G401 (cell line): ENCODE data around the gene GRM3. TPM values are rescaled to one million over a fixed set of nuclear protein-coding genes. Genes with fewer than 3 reads are reported as not detected.
"Not testable (repeated sequence)": the region's sequence is repeated elsewhere in the genome, so short reads cannot be mapped to it uniquely, and the experiment has no call there.

Experiments
- DNase-seq: peaks from one replicate; pipeline ENCODE4 v3.0.0-alpha.2; 2015; ENCODE audit warnings: low spot score
- in situ Hi-C: cut with HindIII; loops from 2 replicates; pipeline ENCODE4 v1.10.0; 2016; ENCODE audit warnings: low sequenced_read_pairs, mixed read lengths
- total RNA-seq: library from RNA; depleted of rRNA; stranded (reverse); fragments of >200 nt; shearing (Covaris generic); gene quantifications from 2 replicates; pipeline ENCODE4 v1.2.3, GENCODE V29; 2014; rRNA removed

Gene GRM3
- not detected in 2 replicates for total RNA-seq

DNA sequence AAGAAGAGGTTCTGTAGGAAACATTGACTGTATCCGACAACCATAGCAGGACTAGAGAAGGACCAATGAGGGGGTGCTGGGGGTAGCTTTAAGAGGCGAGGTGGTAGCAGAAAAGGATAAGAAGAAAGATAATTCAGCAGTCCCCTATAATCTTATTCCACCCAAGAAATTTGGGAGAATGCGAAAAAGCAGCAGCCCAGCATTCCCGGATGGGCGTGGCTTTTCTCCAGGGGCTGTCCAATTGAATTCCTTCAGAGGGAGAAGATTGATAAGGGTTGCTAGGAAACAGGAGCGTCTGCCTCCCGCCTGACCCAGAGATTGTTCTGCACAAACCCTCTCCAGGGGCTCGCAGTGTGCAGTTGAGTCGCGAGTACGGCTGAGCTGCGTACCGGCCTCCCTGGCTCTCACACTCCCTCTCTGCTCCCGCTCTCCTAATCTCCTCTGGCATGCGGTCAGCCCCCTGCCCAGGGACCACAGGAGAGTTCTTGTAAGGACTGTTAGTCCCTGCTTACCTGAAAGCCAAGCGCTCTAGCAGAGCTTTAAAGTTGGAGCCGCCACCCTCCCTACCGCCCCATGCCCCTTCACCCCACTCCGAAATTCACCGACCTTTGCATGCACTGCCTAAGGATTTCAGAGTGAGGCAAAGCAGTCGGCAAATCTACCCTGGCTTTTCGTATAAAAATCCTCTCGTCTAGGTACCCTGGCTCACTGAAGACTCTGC, at the start of gene GRM3:
GRM3 (plus strand) TSS at position 349 of the 721 bp plus-strand sequence. CDS start 121,237 bp downstream, outside the sequence.
- DNase-seq: peak; percentile 44
- in situ Hi-C loops: no loop called here

DNA sequence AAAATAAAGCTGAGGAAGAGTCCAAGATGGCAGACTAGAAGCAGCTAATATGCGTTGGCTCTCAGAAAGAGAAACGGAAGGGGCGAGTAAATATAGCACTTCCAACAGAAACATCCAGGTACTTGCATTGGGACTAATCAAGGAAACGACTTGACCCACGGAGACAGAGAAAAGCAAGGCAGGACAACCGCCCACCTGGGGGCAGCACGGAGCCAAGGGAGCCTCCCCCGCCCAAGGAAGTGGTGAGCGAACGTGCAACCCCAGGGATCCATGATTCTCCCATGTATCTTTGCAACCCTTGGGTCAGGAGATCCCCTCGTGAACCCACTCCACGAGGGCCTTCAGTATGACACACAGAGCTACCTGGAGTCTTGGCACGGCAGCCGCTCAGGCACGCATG, 45.4 kb upstream of the GRM3 start:
- no peak for DNase-seq
- in situ Hi-C loops: no loop called here

- no peak for DNase-seq
Measured at GRCh38 chr7:86598721-86599120, 45.0 kb upstream of the GRM3 start.

DNA sequence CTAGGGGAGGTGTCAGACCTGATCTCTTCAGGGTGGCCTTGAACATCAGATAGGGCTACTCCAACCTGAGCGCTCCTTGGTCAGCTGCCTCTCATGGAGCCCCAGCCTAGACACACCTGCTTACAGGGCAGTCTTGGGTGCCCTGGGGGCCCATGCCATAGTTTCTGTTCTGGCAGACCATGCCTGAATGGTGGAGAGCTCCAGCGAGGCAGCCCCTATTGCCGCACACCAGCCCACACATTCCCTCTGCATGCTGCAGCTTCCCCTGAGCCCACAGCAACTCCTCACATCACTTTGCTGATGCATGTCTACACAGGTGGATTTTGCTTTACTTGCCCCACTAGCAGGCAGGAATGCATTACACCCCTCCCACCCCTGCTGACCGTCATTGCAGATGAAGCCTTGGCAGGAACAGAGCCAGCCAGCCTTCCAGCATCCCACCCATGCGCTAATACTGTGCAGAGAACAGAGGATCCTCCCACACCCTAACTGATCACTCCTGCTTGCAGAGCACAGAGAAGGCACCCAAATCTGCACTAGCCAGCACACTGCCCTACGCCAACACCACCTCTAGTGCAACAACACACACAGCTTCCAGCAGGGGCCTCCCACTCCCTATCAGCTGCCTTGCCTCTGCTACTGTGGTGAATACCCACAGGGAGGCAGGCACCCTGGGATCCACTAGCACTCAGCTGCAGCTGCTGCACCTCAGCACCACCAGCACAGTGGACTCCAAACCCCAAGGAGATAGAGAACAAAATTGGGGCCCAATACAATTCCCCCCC, 43.0 kb upstream of the GRM3 start:
- DNase-seq: no peak
- in situ Hi-C loops: no loop called here

More at GRCh38 chr7:86598721-86599120, 45.0 kb upstream of the GRM3 start:
- in situ Hi-C loops: no loop called here

- DNase-seq, in situ Hi-C loops: not testable (repeated sequence)
Measured at GRCh38 chr7:86615711-86616110, 28.0 kb upstream of the GRM3 start.

DNA sequence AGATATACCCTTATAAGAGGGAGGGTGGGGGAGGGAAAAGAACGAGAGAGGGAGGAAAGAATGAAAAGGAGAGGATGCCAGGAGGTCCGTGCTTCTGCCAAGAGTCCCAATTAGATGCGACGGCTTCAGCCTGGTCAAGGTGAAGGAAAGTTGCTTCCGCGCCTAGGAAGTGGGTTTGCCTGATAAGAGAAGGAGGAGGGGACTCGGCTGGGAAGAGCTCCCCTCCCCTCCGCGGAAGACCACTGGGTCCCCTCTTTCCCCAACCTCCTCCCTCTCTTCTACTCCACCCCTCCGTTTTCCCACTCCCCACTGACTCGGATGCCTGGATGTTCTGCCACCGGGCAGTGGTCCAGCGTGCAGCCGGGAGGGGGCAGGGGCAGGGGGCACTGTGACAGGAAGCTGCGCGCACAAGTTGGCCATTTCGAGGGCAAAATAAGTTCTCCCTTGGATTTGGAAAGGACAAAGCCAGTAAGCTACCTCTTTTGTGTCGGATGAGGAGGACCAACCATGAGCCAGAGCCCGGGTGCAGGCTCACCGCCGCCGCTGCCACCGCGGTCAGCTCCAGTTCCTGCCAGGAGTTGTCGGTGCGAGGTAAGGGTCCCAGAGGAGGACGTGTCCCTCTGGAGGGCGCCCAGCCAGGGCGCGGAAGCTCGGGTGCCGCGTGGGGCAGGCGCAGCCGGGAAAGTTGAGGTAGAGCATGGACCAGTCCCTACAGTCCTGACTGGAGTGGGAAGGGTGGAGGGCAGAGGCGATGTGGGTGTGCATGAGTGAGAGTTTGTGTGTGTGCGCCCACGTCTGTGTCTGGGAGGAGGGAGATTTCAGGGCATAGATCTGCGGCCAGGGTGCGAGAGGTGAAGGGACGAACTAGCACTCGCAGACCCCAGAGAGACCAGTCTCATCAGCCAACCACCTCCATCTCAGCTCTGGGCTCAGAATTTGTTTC, 844 bp downstream of the GRM3 start:
- no peak for DNase-seq
- in situ Hi-C loops: no loop called here

DNA sequence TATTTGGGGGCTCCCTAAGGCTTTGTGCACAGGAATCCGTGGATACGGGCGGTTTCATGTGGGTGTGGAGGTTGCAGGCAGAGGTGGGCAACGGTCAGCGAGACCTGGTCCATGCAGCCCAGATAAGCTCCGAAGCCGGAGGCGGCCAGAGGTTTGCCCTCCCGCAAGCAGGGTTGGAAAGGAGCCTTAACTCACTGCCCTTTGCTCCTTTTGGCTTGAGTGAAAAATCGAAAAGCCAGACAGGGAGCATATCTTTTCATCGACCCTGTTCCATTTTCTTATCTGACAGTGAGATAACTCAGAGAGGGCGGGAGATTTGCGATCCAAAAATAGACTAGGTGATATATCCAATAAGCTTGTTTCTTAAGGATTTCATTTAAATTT, 1.5 kb downstream of the GRM3 start:
- in situ Hi-C loops: no loop called here
- DNase-seq: no peak

- DNase-seq: no peak
Measured at GRCh38 chr7:86645676-86646276, 2.1 kb downstream of the GRM3 start.

GRCh38 chr7:86647385-86648094, 3.8 kb downstream of the GRM3 start:
- in situ Hi-C loops: no loop called here
- DNase-seq: no peak

More at GRCh38 chr7:86645676-86646276, 2.1 kb downstream of the GRM3 start:
- in situ Hi-C loops: no loop called here

DNA sequence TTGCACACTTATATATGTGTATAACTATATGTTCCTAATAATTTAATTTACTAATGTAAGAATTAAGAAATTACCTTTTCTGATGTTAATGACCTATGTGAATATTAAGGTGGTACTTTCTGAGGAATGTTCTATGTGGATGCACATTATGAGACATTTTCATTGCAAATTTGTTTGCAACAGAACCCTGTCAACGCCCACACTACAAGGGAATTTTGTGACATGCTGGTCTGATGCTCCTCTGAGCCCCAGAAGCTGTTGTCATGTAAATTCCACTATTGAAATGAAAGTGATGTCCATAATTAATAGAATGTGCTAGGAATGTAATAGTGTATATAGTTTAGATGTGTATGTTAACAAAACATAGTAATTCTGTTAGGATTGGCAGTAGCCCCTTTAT, 4.5 kb downstream of the GRM3 start:
- in situ Hi-C loops: no loop called here
- DNase-seq: no peak

DNA sequence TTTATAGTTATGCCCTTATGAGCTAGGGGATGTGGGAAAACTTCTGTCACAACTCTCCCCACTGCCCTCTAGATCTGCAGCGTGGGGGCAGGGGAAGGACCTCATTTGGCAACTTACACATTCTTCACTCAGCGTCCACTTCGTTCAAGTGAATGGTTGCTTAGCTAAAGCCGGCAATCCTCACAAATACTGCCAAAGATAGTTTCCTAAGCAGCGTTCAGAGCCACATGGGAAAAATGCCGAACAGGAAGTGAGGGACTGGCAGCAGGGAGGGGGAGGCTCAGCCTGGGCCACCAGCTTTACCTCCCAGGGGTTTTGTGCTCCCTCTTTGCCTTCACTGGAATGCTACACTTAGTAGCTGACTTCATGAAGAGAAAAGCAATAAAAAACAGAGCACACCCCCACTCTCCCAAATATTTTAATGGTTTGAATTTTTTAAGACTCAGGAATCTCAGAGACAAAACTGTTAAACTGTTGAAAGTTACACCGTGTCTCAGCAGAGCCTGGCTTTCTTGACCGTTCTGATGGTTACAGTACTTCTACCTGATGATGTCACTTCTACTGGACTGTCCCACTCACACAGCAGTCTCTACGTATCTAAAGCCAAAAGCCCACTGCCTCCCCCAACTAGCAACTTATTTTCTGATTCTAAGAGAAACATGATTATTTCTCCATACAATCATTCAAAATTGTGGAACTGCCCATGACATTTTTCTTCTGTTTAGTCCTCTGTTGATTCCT, 10.4 kb downstream of the GRM3 start:
- in situ Hi-C loops: no loop called here
- DNase-seq: peak; percentile 31

DNA sequence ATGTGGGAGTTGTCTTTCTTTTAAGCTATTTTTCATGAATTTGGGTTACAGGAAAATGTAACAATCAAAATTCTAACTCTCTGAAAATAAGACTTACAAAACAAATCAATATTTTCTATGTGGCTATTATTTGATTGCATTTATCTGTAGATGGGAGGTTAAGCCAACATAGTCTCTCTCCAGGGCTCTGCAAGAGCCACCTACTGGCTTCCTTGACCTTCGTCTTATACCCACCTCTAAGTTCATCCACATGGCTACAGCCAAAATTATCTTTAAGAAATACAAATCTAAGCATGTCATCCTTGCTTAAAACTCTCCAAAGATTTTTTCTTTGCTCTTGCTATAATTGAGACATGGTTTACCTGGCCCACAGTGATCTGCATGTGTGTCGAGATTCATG, 14.2 kb downstream of the GRM3 start:
- no peak for DNase-seq
- in situ Hi-C loops: no loop called here

GRCh38 chr7:86660950-86661462, 17.3 kb downstream of the GRM3 start:
- in situ Hi-C loops: no loop called here
- no peak for DNase-seq

DNA sequence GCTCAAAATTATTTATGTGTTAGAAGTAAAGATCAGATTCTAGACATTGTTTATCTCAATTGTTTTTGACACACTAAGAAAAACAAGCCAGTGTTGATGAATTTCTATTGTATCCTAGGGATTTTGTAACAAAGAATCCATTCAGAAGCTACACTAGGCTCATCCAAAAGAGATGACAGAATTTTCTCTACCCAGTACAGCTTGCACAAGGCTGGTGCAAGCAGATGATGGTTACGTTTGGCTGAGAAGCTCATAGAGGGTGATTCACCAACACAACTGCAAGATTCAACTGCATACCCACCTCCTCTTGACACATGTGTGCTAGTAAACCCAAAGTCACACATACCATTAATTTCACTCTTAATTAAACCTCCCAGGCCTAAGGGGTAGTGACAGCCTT, 20.8 kb downstream of the GRM3 start:
- DNase-seq: no peak
- in situ Hi-C loops: no loop called here

DNA sequence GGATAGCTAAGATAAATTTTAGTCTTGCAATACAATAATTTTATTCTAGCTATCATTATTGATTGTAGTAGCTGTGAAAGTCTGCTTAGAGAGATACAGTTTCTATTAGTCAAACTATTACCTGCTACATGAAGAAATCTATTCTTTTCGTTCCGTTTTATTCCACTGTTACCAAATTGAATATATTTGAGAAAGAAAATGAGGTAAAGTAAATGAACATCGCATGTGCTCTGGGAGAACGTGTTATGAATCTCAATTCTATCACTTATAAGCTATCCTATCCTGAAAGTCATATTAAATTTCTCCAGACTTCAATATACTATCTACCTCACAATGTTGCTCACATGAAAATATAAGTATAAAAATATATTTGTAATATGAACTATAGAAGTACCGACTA, 21.3 kb downstream of the GRM3 start:
- DNase-seq: no peak

GRCh38 chr7:86665669-86666068, 22.0 kb downstream of the GRM3 start:
- in situ Hi-C loops: no loop called here
- DNase-seq: no peak

More for the DNA sequence above, 21.3 kb downstream of the GRM3 start:
- in situ Hi-C loops: no loop called here

GRCh38 chr7:86667732-86668131, 24.0 kb downstream of the GRM3 start:
- in situ Hi-C loops: no loop called here
- no peak for DNase-seq

DNA sequence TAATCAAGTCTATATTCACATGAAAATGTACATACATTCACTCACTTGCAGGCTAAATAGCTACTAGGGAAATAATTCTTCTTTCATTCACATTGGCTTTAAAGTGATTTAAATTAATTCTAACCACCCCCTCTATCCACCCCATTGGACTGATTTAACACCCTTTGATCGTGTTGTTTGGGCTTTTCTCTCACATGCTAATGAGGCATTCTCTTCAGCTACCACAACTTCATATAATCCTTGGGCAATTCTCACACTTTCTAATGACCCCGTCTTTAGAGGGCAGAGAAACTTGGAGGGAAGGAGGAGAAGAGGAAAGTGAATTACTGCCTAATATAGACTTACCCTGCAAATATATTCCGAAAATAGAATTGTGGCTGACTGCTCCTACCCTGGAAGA, 24.6 kb downstream of the GRM3 start:
- DNase-seq: no peak
- in situ Hi-C loops: no loop called here
